HG03108 (cell line): ENCODE data around the gene HCLS1.

ENCODE experiments used
- ATAC-seq: cut with Tn5 transposase; IDR thresholded peaks from one replicate; pipeline ENCODE4 v1.9.1; 2021; ENCODE audit warnings: moderate library complexity; ENCODE audit not compliant: unreplicated experiment

The HCLS1 gene

DNA sequence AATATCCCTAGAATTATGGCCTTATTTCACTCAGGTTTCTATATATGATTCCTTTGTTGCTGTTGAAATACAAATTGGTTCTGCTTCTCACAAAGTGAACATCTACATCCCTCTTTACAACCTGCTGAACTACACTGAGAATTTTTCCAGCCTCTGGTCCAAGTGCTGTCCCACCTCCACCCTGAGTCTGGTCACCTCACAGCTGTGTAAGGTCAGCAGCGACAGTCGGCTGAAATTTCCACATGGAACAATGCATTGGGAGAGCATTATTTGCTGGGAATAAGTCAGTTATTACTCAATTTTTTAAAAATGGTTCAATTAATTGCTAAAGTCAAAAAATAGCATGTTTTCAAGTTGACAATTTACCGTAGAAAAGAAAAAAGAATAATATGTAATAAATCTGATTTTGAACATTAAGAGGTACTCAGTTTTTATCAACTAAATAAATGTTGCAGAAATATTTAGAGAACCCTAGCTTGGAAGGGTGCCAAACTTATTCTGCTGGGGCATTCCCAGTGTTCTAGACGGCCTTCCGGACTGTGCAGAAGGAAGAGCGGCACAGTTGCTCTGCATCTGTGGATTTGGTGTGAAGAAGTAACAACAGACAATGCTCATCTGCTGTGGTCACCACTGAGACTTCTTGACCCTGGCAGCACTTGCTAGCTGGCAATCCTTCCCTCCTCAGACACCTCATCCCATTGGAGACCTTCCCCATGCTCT is 1.8 kb downstream of the HCLS1 start:
- ATAC-seq, result no peak

- ATAC-seq, result peak; percentile 70
Measured at GRCh38 chr3:121654493-121655385, 6.0 kb downstream of the HCLS1 start.

DNA sequence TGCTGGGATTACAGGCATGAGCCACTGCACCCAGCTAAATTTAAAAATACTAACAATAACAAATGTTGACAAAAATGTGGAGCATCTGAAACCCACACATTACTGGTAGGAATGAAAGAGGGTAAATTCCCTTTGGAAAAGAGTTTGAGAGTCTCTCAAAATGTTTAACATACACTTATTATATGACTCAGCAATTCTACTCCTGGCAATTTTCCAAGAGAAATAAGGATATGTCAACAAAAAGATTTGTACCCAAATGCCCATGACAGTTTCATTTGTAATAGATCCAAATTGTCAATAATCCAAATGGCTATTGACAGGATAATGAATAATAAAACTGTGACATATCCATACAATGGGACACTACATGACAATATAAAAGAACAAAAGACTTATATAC is 9.0 kb downstream of the HCLS1 start:
- no peak for ATAC-seq

GRCh38 chr3:121649645-121650044 is 11.1 kb downstream of the HCLS1 start:
- no peak for ATAC-seq

DNA sequence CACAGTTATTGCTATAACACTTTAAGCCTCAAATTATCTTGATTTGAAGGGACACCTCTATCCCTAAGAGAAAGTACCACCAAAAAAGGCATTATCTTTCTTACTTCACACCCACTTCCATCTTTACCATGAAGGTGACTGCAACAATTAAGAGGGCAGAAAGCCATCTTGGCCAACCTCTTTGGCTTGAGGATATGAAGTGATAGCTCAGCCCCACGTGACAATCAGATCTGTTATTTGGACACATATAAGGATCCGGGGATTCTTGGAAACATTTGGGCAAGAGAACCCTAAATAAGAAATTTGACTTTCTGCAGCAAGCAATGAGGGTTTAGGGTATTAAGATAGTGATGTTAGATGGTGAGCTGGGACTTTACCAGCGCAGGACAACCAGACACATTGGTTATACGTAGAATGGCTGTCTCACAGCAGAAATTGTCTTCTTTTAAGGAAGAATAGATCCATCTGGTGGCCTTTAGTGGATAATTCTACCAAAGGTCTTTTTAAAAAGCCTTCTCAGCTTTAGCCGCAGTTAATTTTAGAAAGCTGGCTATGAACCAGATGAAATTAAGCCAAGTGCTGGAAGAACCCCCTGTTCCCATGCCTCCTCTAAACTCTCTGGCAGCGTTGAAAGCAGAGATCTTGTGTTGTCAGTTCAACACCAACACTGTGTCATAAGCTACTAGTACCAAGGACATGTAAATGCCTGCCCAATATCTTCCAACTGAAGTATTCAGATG is 12.3 kb downstream of the HCLS1 start:
- no peak for ATAC-seq

DNA sequence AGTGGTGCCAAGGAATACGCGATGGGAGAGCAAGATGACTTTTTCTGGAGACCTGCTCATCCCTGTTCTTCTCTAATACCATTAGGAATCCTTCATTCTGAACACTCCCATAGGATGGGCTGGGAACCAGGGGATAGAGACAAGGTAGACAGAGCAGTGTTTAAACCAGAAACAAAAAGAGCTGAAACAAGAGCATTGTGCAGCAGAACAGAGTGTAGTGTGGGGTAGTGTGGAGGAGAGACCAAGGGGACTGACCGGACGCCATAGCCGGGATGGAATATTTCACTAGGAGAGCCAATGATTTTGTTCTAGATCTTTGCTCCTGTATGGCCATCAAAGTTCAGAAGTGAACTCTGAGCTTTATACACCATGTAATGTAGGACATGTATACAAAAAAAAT is 15.6 kb downstream of the HCLS1 start:
- no peak for ATAC-seq

GRCh38 chr3:121642601-121643314 is 17.9 kb downstream of the HCLS1 start:
- no peak for ATAC-seq

DNA sequence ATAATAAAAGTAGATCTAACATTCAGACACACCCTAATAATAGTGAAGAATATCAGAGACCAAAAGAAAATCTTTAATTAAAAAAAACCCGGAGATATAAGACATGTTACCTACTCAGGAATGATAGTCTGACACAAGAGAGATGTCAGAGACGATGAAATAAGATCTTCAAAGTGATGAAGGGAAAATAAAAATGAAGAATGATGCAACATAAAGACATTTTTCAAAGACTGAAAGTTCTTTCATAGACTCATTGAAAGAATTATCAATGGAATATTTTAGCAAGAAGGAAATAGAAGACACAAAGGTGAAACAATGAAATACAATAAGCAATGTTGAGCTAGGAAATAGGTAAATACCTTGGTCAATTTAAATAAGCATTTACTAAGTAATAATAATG is 19.6 kb downstream of the HCLS1 start:
- ATAC-seq, result no peak

DNA sequence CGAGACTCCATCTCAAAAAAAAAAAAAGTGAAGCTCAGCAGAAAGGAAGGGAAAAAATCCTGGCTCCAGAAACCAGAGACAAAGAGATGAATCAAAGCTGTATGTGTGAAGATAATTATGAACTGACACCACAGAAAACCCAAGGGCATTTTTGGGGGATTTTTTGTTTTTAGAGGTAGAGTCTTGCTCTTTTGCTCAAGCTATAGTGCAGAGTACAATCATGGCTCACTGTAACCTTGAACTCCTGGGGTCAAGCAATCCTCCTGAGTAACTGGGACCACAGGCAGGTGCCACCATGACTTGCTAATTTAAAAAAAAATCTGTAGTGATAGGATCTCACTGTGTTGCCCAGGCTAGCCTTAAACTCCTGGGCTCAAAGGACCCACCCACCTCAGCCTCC is 22.8 kb downstream of the HCLS1 start:
- ATAC-seq, result no peak

- ATAC-seq, result no peak
Measured at GRCh38 chr3:121630355-121630754, 30.3 kb downstream of the HCLS1 start.

- ATAC-seq, result no peak
Measured at GRCh38 chr3:121629601-121630000, 31.1 kb downstream of the HCLS1 start.

- ATAC-seq, result no peak
Measured at GRCh38 chr3:121627622-121628021, 33.1 kb downstream of the HCLS1 start.

DNA sequence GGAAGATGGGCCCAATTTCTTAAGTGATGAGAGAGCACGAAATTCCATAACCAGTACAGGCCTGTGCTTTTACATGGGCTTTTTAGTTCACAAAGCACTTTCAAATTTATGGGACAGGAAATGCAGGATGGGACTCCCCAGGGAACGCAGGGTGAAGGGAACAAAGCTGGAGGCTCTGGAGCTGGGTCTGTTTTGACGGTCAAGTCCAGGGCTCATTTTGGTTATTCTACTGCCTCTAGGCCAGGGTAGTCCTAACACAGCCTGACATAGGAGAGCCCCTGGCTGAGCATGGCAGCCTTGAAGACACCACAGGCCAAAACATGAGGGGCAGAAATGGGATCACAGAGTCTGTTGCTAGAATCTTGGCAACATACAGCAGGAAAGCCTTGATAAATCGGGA is 33.5 kb downstream of the HCLS1 start:
- ATAC-seq, result no peak

DNA sequence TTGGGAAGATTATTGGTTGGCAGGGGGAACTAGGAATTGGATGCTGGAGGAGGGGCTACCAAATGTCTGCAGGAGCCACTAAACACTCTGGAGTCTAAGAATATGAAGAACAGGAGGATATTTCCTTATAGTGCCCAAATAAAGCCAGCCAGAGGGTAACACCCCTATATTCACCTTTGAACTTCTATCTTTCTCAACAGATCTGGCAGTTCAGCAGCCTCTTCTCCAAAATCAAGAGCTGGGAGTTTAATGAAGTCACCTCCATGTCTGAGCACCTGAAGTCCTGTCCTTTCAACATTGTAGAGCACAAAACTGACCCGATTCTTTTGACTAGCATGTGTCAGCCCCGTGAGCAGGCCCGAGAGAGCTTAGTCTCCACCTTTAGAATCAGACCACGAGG is 34.2 kb downstream of the HCLS1 start:
- no peak for ATAC-seq

- ATAC-seq, result no peak
Measured at GRCh38 chr3:121624147-121624899, 36.4 kb downstream of the HCLS1 start.

GRCh38 chr3:121621491-121621890 is 39.2 kb downstream of the HCLS1 start:
- no peak for ATAC-seq

- no peak for ATAC-seq
Measured at GRCh38 chr3:121619691-121620090, 41.0 kb downstream of the HCLS1 start.

DNA sequence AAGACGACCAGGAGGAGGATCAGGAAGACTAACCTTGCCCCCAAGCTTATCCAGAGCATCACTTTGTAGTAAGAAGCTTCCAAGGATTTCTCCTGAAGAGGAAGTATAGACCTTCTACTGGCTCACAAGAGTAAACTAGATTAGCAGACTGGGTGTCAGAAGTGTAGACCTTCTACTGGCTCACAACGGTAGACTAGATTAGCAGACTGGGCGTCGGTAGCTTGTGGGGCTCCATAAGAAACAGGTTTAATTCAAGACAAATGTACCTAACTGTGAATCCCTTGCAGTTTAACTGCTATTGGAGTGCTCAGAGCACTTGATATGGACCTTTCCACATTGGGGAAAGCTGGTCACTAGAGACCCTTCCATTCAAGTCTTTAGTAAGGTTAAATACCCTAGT is 54.6 kb downstream of the HCLS1 start:
- ATAC-seq, result no peak

- no peak for ATAC-seq
Measured at GRCh38 chr3:121604759-121605158, 55.9 kb downstream of the HCLS1 start.

DNA sequence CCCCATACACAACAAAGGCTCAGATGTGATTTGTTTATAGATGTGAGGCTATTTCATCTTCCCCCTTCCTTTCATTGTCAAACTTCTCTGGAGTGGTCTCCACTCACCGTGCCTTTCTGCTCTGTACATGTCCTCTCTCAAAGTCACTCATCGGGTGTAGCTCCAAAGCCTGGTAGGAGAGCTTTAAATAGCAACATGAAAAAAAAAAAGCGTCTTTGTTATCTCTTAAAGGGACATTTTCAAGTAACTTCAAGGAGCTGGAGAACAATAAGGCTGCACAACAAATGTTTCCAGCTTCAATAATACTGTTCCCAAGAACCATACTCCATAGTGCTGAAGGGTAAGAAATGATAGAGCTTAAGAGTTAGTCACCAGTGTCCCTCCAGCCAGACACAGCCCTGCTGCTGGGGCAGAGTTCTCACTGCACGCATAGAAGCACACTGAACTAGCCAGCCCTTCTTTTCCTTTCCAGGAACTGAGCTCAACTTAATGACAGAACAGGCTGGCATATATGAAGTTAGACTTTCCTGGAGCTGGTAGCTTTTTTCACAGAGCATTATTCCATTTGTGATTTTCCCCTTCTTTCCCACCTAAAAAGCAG is 59.4 kb downstream of the HCLS1 start:
- no peak for ATAC-seq
